Transverse colon (tissue), 3 donors: Measurements from ENCODE around the gene KIFC1.
"Not testable (repeated sequence)": the region's sequence is repeated elsewhere in the genome, so short reads cannot be mapped to it uniquely, and the experiment has no call there.

ENCODE experiments used
- CTCF ChIP-seq, 5 experiments: fragments of 200-600 bp in 3 of 5; fragments of 450-650 bp in 2 of 5; sonication (generic) in 3 of 5; IDR thresholded peaks; 1 replicate in 2 of 5; 2 replicates in 3 of 5; pipeline ENCODE4 v1.5.1; 2016 to 2017; ENCODE audit warnings: antibody characterized with exemption in 5 of 5, inconsistent platforms in 3 of 5, mild to moderate bottlenecking in 2 of 5, moderate library complexity in 1 of 5
- EP300 ChIP-seq: sonication (generic); formaldehyde crosslinking; IDR thresholded peaks from one replicate; pipeline ENCODE4 v1.6.1; 2017; ENCODE audit warnings: antibody characterized with exemption, low read depth
- POLR2A ChIP-seq: fragments of 450-650 bp; IDR thresholded peaks from one replicate; pipeline ENCODE4 v1.6.1; 2016; ENCODE audit warnings: antibody characterized with exemption, mild to moderate bottlenecking, moderate library complexity

DNA sequence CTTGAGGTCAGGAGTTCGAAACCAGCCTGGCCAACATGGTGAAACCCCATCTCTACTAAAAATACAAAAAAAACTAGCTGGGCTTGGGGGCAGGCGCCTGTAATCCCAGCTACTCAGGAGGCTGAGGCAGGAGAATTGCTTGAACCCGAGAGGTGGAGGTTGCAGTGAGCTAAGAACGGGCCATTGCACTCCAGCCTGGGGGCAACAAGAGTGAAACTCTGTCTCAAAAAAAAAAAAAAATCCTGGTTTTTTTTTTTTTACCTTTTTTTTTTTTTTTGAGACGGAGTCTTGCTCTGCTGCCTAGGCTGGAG lies 24.0 kb upstream of the KIFC1 start:
- not testable (repeated sequence) for TF ChIP-seq EP300; CTCF (IDR thresholded peaks at IDR 0.05); POLR2A
